HepG2 (cell line): ENCODE data around the gene PRIM2. TPM values are rescaled to one million over a fixed set of nuclear protein-coding genes. Genes with fewer than 3 reads are reported as not detected.

ENCODE experiments used
- BCL6 ChIP-seq: IDR thresholded peaks from 2 replicates; pipeline ENCODE4 v1.6.1; 2016; ENCODE audit warnings: missing genetic modification reagents, missing compliant biosample characterization
- CCDC6 ChIP-seq: sonication (generic); formaldehyde crosslinking; IDR thresholded peaks from 2 replicates; pipeline ENCODE4 v1.8.1; 2022; ENCODE audit warnings: mild to moderate bottlenecking, missing genetic modification reagents, moderate library complexity
- HES4 ChIP-seq: sonication (generic); formaldehyde crosslinking; IDR thresholded peaks from 2 replicates; pipeline ENCODE4 v1.9.0; 2021; ENCODE audit warnings: mild to moderate bottlenecking, missing genetic modification reagents, borderline replicate concordance
- HOXA5 ChIP-seq: sonication (generic); formaldehyde crosslinking; IDR thresholded peaks from 2 replicates; pipeline ENCODE4 v1.4.0; 2020; ENCODE audit warnings: missing genetic modification reagents
- IKZF1 ChIP-seq: fragments of 450-650 bp; IDR thresholded peaks from 2 replicates; pipeline ENCODE4 v1.7.1; 2016
- KDM1A ChIP-seq: IDR thresholded peaks from 2 replicates; pipeline ENCODE4 v1.6.1; 2016; ENCODE audit warnings: missing compliant biosample characterization
- KDM5A ChIP-seq: fragments of 200-600 bp; sonication (generic); IDR thresholded peaks from 2 replicates; pipeline ENCODE4 v1.7.0; 2018; ENCODE audit warnings: antibody characterized with exemption, mild to moderate bottlenecking, low read length, borderline replicate concordance
- KLF9 ChIP-seq: IDR thresholded peaks from 2 replicates; pipeline ENCODE4 v1.6.1; 2016; ENCODE audit warnings: low read depth
- MBD4 ChIP-seq: IDR thresholded peaks from 2 replicates; pipeline ENCODE4 v1.6.1; 2012; ENCODE audit warnings: low read length, inconsistent platforms, borderline replicate concordance
- MLLT10 ChIP-seq: sonication (generic); formaldehyde crosslinking; IDR thresholded peaks from 2 replicates; pipeline ENCODE4 v1.4.0; 2020; ENCODE audit warnings: missing genetic modification reagents
- MTERF4 ChIP-seq: sonication (generic); formaldehyde crosslinking; IDR thresholded peaks from 2 replicates; pipeline ENCODE4 v1.8.0; 2023; ENCODE audit warnings: mild to moderate bottlenecking, missing genetic modification reagents
- MXD4 ChIP-seq: IDR thresholded peaks from 2 replicates; pipeline ENCODE4 v1.6.1; 2016; ENCODE audit warnings: mild to moderate bottlenecking, missing biosample characterization, missing genetic modification reagents
- NFAT5 ChIP-seq: sonication (generic); formaldehyde crosslinking; IDR thresholded peaks from 2 replicates; pipeline ENCODE4 v1.4.0; 2020; ENCODE audit warnings: missing genetic modification reagents
- NFE2 ChIP-seq: sonication (generic); formaldehyde crosslinking; IDR thresholded peaks from 2 replicates; pipeline ENCODE4 v1.4.0; 2020; ENCODE audit warnings: missing genetic modification reagents
- SIX1 ChIP-seq: sonication (generic); formaldehyde crosslinking; IDR thresholded peaks from 2 replicates; pipeline ENCODE4 v1.4.0; 2020; ENCODE audit warnings: missing genetic modification reagents, borderline replicate concordance
- TEAD3 ChIP-seq: optimal IDR thresholded peaks from 2 replicates; pipeline ENCODE3; 2016; ENCODE audit warnings: borderline replicate concordance
- TEF ChIP-seq: sonication (generic); formaldehyde crosslinking; IDR thresholded peaks from 2 replicates; pipeline ENCODE4 v1.5.0; 2020; ENCODE audit warnings: missing genetic modification reagents
- THAP11 ChIP-seq: IDR thresholded peaks from 2 replicates; pipeline ENCODE4 v1.6.1; 2016; ENCODE audit warnings: missing biosample characterization, missing genetic modification reagents
- ZBTB21 ChIP-seq: sonication (generic); formaldehyde crosslinking; IDR thresholded peaks from 2 replicates; pipeline ENCODE4 v1.4.0; 2020; ENCODE audit warnings: missing genetic modification reagents
- ZFP36L2 ChIP-seq: sonication (generic); formaldehyde crosslinking; IDR thresholded peaks from 2 replicates; pipeline ENCODE4 v1.4.0; 2020; ENCODE audit warnings: missing genetic modification reagents
- ZNF101 ChIP-seq: sonication (generic); formaldehyde crosslinking; IDR thresholded peaks from 2 replicates; pipeline ENCODE4 v1.4.0; 2020; ENCODE audit warnings: mild to moderate bottlenecking, low read depth, missing genetic modification reagents, borderline replicate concordance
- ZNF280B ChIP-seq: sonication (generic); formaldehyde crosslinking; IDR thresholded peaks from 2 replicates; pipeline ENCODE4 v1.5.0; 2020; ENCODE audit warnings: missing genetic modification reagents, mild to moderate bottlenecking, borderline replicate concordance
- ZNF326 ChIP-seq: sonication (generic); formaldehyde crosslinking; IDR thresholded peaks from 2 replicates; pipeline ENCODE4 v1.4.0; 2020; ENCODE audit warnings: missing genetic modification reagents, borderline replicate concordance
- ZNF749 ChIP-seq: sonication (generic); formaldehyde crosslinking; IDR thresholded peaks from 2 replicates; pipeline ENCODE4 v1.8.0; 2022; ENCODE audit warnings: mild to moderate bottlenecking, missing genetic modification reagents, moderate library complexity, borderline replicate concordance
- ZSCAN9 ChIP-seq: IDR thresholded peaks from 2 replicates; pipeline ENCODE4 v1.6.1; 2016; ENCODE audit warnings: borderline replicate concordance
- polyA plus RNA-seq, 8 experiments: library from polyadenylated mRNA; depleted of rRNA in 3 of 8; stranded (reverse) in 7 of 8; unstranded in 1 of 8; fragments of >200 nt; fragmentation: Illumina TruSeq in 4 of 8; extraction: Trizol in 4 of 8; gene quantifications; 2 replicates each; pipeline versions ENCODE4 v1.2.1 to v1.2.3, GENCODE V29; 2011 to 2016; ENCODE audit warnings: low read depth in 4 of 8, missing spikeins in 1 of 8, mixed read lengths in 1 of 8; ENCODE audit not compliant: insufficient read depth in 1 of 8
- total RNA-seq, 5 experiments: library from RNA; depleted of rRNA; stranded (reverse); fragments of >200 nt; fragmentation: Illumina TruSeq; extraction: Trizol; gene quantifications; 2 replicates each; pipeline ENCODE4 v1.2.3, GENCODE V29; 2016; ENCODE audit warnings: low read depth in 1 of 5

Gene PRIM2
- total and polyA plus RNA-seq, 2 of the 13 experiments (the other 11 are each of a cell fraction or from before 2014, with no cell fraction given) = 8.0 to 52.7 TPM

- TF ChIP-seq TEAD3 (CRISPR knock-in tag) (peak; percentile 73), HOXA5 (CRISPR knock-in tag) (no peak), MXD4 (CRISPR knock-in tag) (peak; percentile 59; the same call in 1 of the 2 replicates), KDM5A (0 out of 2 replicates have a peak, but pooled peaks have one; percentile 38), ZBTB21 (CRISPR knock-in tag) (no peak), THAP11 (peak; percentile 73), IKZF1 (no peak), KLF9 (peak; percentile 37; the same call in 1 of the 2 replicates), MTERF4 (peak; percentile 83; the same call in 1 of the 2 replicates), ZFP36L2 (CRISPR knock-in tag) (no peak), SIX1 (peak; percentile 46; the same call in 1 of the 2 replicates), BCL6 (CRISPR knock-in tag) (0 out of 2 replicates have a peak, but pooled peaks have one; percentile 6), MBD4 (no peak), NFE2 (CRISPR knock-in tag) (no peak), NFAT5 (CRISPR knock-in tag) (no peak), KDM1A (CRISPR knock-in tag) (no peak), MLLT10 (CRISPR knock-in tag) (no peak), TEF (no peak), ZNF280B (CRISPR knock-in tag) (no peak), ZNF749 (CRISPR knock-in tag) (peak; percentile 17; the same call in 1 of the 2 replicates), ZSCAN9 (CRISPR knock-in tag) (peak; percentile 72; the same call in 1 of the 2 replicates), HES4 (CRISPR knock-in tag) (no peak; the same call in 1 of the 2 replicates), ZNF326 (CRISPR knock-in tag) (no peak), ZNF101 (CRISPR knock-in tag) (no peak), CCDC6 (no peak; the same call in 1 of the 2 replicates)
These were observed 810 bp upstream of the PRIM2 start (continued) for GRCh38 chr6:57316581-57317059.
